Ishikawa (cell line): ENCODE measurements around the gene CAT.

ENCODE experiments used
- CEBPB ChIP-seq: IDR thresholded peaks from 2 replicates; pipeline ENCODE4 v1.6.1; 2012
- CREB1 ChIP-seq: IDR thresholded peaks from 2 replicates; pipeline ENCODE4 v1.6.1; 2012; ENCODE audit warnings: low read depth
- EGR1 ChIP-seq: IDR thresholded peaks from 2 replicates; pipeline ENCODE4 v1.6.1; 2012
- EP300 ChIP-seq: IDR thresholded peaks from 2 replicates; pipeline ENCODE4 v1.6.1; 2012; ENCODE audit warnings: borderline replicate concordance
- FOXM1 ChIP-seq: IDR thresholded peaks from 2 replicates; pipeline ENCODE4 v1.6.1; 2012; ENCODE audit warnings: low read depth, borderline replicate concordance
- MAX ChIP-seq: IDR thresholded peaks from 2 replicates; pipeline ENCODE4 v1.6.1; 2012
- NFIC ChIP-seq: IDR thresholded peaks from 2 replicates; pipeline ENCODE4 v1.6.1; 2012
- RAD21 ChIP-seq: IDR thresholded peaks from 2 replicates; pipeline ENCODE4 v1.6.1; 2012; ENCODE audit warnings: low read depth
- REST ChIP-seq: IDR thresholded peaks from 2 replicates; pipeline ENCODE4 v1.6.1; 2012; ENCODE audit warnings: low read depth, mild to moderate bottlenecking
- TAF1 ChIP-seq: IDR thresholded peaks from 2 replicates; pipeline ENCODE4 v1.6.1; 2012; ENCODE audit warnings: low read depth, mild to moderate bottlenecking
- TCF12 ChIP-seq: IDR thresholded peaks from 2 replicates; pipeline ENCODE4 v1.6.1; 2012; ENCODE audit warnings: low read depth
- TEAD4 ChIP-seq: IDR thresholded peaks from 2 replicates; pipeline ENCODE4 v1.6.1; 2012
- USF1 ChIP-seq: IDR thresholded peaks from 2 replicates; pipeline ENCODE4 v1.6.1; 2012
- YY1 ChIP-seq: IDR thresholded peaks from 2 replicates; pipeline ENCODE4 v1.6.1; 2012; ENCODE audit warnings: low read depth
- ZBTB7A ChIP-seq: IDR thresholded peaks from 2 replicates; pipeline ENCODE4 v1.6.1; 2012; ENCODE audit warnings: low read depth

Gene CAT

GRCh38 chr11:34411111-34411510 is 27.6 kb upstream of the CAT start:
- TF ChIP-seq ZBTB7A (no peak), NFIC (no peak), RAD21 (no peak), TEAD4 (no peak), TAF1 (no peak), CREB1 (no peak), REST (no peak), EGR1 (no peak), EP300 (no peak), MAX (no peak), FOXM1 (no peak), YY1 (no peak), USF1 (no peak), CEBPB (no peak), TCF12 (no peak)

GRCh38 chr11:34411791-34412190 is 26.9 kb upstream of the CAT start:
- TF ChIP-seq TEAD4, result no peak
- TF ChIP-seq REST, result no peak
- no peak for TF ChIP-seq USF1
- no peak for TF ChIP-seq NFIC
- no peak for TF ChIP-seq EGR1
- TF ChIP-seq FOXM1, result no peak
- TF ChIP-seq YY1, result no peak
- TF ChIP-seq CREB1, result no peak
- no peak for TF ChIP-seq TAF1
- no peak for TF ChIP-seq MAX
- no peak for TF ChIP-seq EP300

GRCh38 chr11:34413263-34413662 is 25.5 kb upstream of the CAT start:
- no peak for TF ChIP-seq NFIC
- no peak for TF ChIP-seq TAF1
- TF ChIP-seq EP300, result no peak
- no peak for TF ChIP-seq USF1
- TF ChIP-seq TEAD4, result no peak
- TF ChIP-seq REST, result no peak
- no peak for TF ChIP-seq CREB1
- TF ChIP-seq ZBTB7A, result no peak
- no peak for TF ChIP-seq RAD21
- no peak for TF ChIP-seq MAX
- TF ChIP-seq TCF12, result no peak

- no peak for TF ChIP-seq FOXM1
- TF ChIP-seq EP300, result no peak
- no peak for TF ChIP-seq CEBPB
- TF ChIP-seq USF1, result no peak
- no peak for TF ChIP-seq NFIC
- no peak for TF ChIP-seq MAX
- TF ChIP-seq TCF12, result no peak
- no peak for TF ChIP-seq RAD21
- TF ChIP-seq ZBTB7A, result no peak
- TF ChIP-seq YY1, result no peak
These were observed 23.2 kb upstream of the CAT start for GRCh38 chr11:34415538-34415937.
